Peyer's patch (tissue), 4 donors: Measurements from ENCODE around the gene NKIRAS2.

Experiments
- POLR2A ChIP-seq, 2 donors: fragments of 450-650 bp; IDR thresholded peaks; one replicate each; pipeline ENCODE4 v1.5.1; 2017; ENCODE audit warnings: antibody characterized with exemption in 2 of 2, mild to moderate bottlenecking in 2 of 2, moderate library complexity in 2 of 2
- TF ChIP-seq, protein P1 (sequence below), 6 experiments: fragments of 450-650 bp in 4 of 6; fragments of 200-600 bp in 2 of 6; sonication (generic) in 1 of 6; IDR thresholded peaks; one replicate each; pipeline ENCODE4 v1.5.1; 2017 to 2019; ENCODE audit warnings: antibody characterized with exemption in 6 of 6, mild to moderate bottlenecking in 3 of 6, moderate library complexity in 1 of 6

- TF ChIP-seq, protein P1, sequence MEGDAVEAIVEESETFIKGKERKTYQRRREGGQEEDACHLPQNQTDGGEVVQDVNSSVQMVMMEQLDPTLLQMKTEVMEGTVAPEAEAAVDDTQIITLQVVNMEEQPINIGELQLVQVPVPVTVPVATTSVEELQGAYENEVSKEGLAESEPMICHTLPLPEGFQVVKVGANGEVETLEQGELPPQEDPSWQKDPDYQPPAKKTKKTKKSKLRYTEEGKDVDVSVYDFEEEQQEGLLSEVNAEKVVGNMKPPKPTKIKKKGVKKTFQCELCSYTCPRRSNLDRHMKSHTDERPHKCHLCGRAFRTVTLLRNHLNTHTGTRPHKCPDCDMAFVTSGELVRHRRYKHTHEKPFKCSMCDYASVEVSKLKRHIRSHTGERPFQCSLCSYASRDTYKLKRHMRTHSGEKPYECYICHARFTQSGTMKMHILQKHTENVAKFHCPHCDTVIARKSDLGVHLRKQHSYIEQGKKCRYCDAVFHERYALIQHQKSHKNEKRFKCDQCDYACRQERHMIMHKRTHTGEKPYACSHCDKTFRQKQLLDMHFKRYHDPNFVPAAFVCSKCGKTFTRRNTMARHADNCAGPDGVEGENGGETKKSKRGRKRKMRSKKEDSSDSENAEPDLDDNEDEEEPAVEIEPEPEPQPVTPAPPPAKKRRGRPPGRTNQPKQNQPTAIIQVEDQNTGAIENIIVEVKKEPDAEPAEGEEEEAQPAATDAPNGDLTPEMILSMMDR (IDR thresholded peaks at IDR 0.05) = no peak
- TF ChIP-seq POLR2A (IDR thresholded peaks at IDR 0.05) = no peak
Observed at GRCh38 chr17:42071810-42072209, 51.9 kb downstream of the NKIRAS2 start.
